WERI-Rb-1 (cell line): ENCODE results near the gene SPOUT1.
A peak's percentile ranks its signal among the peaks of the same experiment; 100 is the strongest.

Source experiments
- DNase-seq: peaks from one replicate; pipeline ENCODE4 v3.0.0-alpha.2; 2020
- H3K27ac ChIP-seq: fragments of 250-450 bp; sonication (Bioruptor Pico); 2 replicates; pipeline ENCODE4 v1.5.1; 2020; ENCODE audit warnings: mild to moderate bottlenecking, moderate library complexity
- H3K27me3 ChIP-seq: fragments of 250-450 bp; sonication (Bioruptor Pico); 2 replicates; pipeline ENCODE4 v1.5.1; 2021; ENCODE audit warnings: mild to moderate bottlenecking, low read depth, moderate library complexity; ENCODE audit not compliant: insufficient read depth, severe bottlenecking
- H3K36me3 ChIP-seq: fragments of 250-450 bp; sonication (Bioruptor Pico); 2 replicates; pipeline ENCODE4 v1.5.1; 2020; ENCODE audit warnings: mild to moderate bottlenecking, moderate library complexity
- H3K4me3 ChIP-seq: 2 replicates; pipeline ENCODE4 v1.5.1; 2011; ENCODE audit warnings: low read depth, mild to moderate bottlenecking, control low read depth, low read length
- H3K9me3 ChIP-seq: fragments of 250-450 bp; sonication (Bioruptor Pico); 2 replicates; pipeline ENCODE4 v1.5.1; 2021; ENCODE audit warnings: mild to moderate bottlenecking, moderate library complexity; ENCODE audit not compliant: severe bottlenecking
- CTCF ChIP-seq: IDR thresholded peaks from 2 replicates; pipeline ENCODE4 v1.5.1; 2011; ENCODE audit warnings: low read depth, mild to moderate bottlenecking, control low read depth, inconsistent platforms, low read length

The SPOUT1 gene

GRCh38 chr9:128821584-128822406 lies 7.8 kb downstream of the SPOUT1 start:
- TF ChIP-seq CTCF, result no peak
- no peaks in the 10 kb centered on the region for H3K27me3 ChIP-seq
- DNase-seq, result no peak
- no peak overlapping the region for H3K27ac ChIP-seq
- H3K36me3 ChIP-seq, result peaks cover 64% of the 10 kb centered on the region
- H3K9me3 ChIP-seq, result no peaks in the 10 kb centered on the region
- no peak overlapping the region for H3K4me3 ChIP-seq

GRCh38 chr9:128820665-128821583 lies 8.7 kb downstream of the SPOUT1 start:
- H3K27me3 ChIP-seq, result no peaks in the 10 kb centered on the region
- TF ChIP-seq CTCF, result no peak
- H3K36me3 ChIP-seq, result peaks cover 56% of the 10 kb centered on the region
- no peak for DNase-seq
- H3K9me3 ChIP-seq, result no peaks in the 10 kb centered on the region
- H3K27ac ChIP-seq, result peak overlapping the region; percentile 82
- H3K4me3 ChIP-seq, result no peak overlapping the region

- peaks cover 46% of the 10 kb centered on the region for H3K36me3 ChIP-seq
- H3K4me3 ChIP-seq, result peak overlapping the region; percentile 72
- H3K27ac ChIP-seq, result peak overlapping the region; percentile 82
- no peaks in the 10 kb centered on the region for H3K9me3 ChIP-seq
- DNase-seq, result peak; percentile 94
- H3K27me3 ChIP-seq, result no peaks in the 10 kb centered on the region
- TF ChIP-seq CTCF, result no peak
Observed at GRCh38 chr9:128819716-128820664, 9.6 kb downstream of the SPOUT1 start.

- DNase-seq, result peak; percentile 52
- TF ChIP-seq CTCF, result no peak
- H3K4me3 ChIP-seq, result peak overlapping the region; percentile 72
- H3K9me3 ChIP-seq, result no peaks in the 10 kb centered on the region
- no peaks in the 10 kb centered on the region for H3K27me3 ChIP-seq
- H3K27ac ChIP-seq, result peak overlapping the region; percentile 82
- peaks cover 39% of the 10 kb centered on the region for H3K36me3 ChIP-seq
Observed at GRCh38 chr9:128818839-128819715, 10.5 kb downstream of the SPOUT1 start.
